Measurements from ENCODE around the gene ISCA1.

The ISCA1 gene

GRCh38 chr9:86285261-86285660 lies 2.9 kb upstream of the ISCA1 start:
- no peak for ATAC-seq
- DNase-seq = no peak

GRCh38 chr9:86282979-86283535 lies 719 bp upstream of the ISCA1 start:
- ATAC-seq (peak; percentile 58), DNase-seq (no peak)

- DNase-seq (no peak), ATAC-seq (peak; percentile 11)
Observed at GRCh38 chr9:86281593-86282076, 703 bp downstream of the ISCA1 start.

- ATAC-seq (no peak), DNase-seq (no peak)
Observed at GRCh38 chr9:86280580-86280979, 1.8 kb downstream of the ISCA1 start.

GRCh38 chr9:86279839-86280238 lies 2.5 kb downstream of the ISCA1 start:
- ATAC-seq (no peak), DNase-seq (no peak)

- ATAC-seq = no peak
- DNase-seq = no peak
Observed at GRCh38 chr9:86277072-86277471, 5.3 kb downstream of the ISCA1 start.

GRCh38 chr9:86275962-86276361 lies 6.4 kb downstream of the ISCA1 start:
- ATAC-seq (no peak), DNase-seq (no peak)

- DNase-seq (no peak), ATAC-seq (no peak)
Observed at GRCh38 chr9:86274821-86275643, 7.3 kb downstream of the ISCA1 start.

GRCh38 chr9:86272221-86272620 lies 10.1 kb downstream of the ISCA1 start:
- DNase-seq = no peak
- ATAC-seq = no peak

- ATAC-seq = no peak
Observed at GRCh38 chr9:86263876-86264275, 18.5 kb downstream of the ISCA1 start.

GRCh38 chr9:86262492-86262891 lies 19.8 kb downstream of the ISCA1 start:
- DNase-seq (no peak), ATAC-seq (no peak)

More at GRCh38 chr9:86263876-86264275, 18.5 kb downstream of the ISCA1 start:
- no peak for DNase-seq

GRCh38 chr9:86259557-86259956 lies 22.8 kb downstream of the ISCA1 start, which contains the start of gene C9orf153:
C9orf153 (minus strand) TSS chr9:86259657; CDS start chr9:86229603, 30,054 bp downstream.
- no peak for ATAC-seq
- no peak for DNase-seq

- ATAC-seq (no peak), DNase-seq (no peak)
Observed at GRCh38 chr9:86257391-86257790, 24.9 kb downstream of the ISCA1 start.

- ATAC-seq (no peak), DNase-seq (no peak)
Observed at GRCh38 chr9:86256653-86257052, 25.7 kb downstream of the ISCA1 start.

GRCh38 chr9:86253577-86253976 lies 28.8 kb downstream of the ISCA1 start:
- DNase-seq (no peak), ATAC-seq (no peak)

GRCh38 chr9:86252870-86253269 lies 29.5 kb downstream of the ISCA1 start:
- DNase-seq = no peak
- ATAC-seq = no peak

- DNase-seq (no peak), ATAC-seq (no peak)
Observed at GRCh38 chr9:86250123-86250522, 32.2 kb downstream of the ISCA1 start.

GRCh38 chr9:86248746-86249145 lies 33.6 kb downstream of the ISCA1 start:
- DNase-seq = no peak
- no peak for ATAC-seq

- DNase-seq (no peak), ATAC-seq (no peak)
Observed at GRCh38 chr9:86246752-86247161, 35.6 kb downstream of the ISCA1 start.

GRCh38 chr9:86242071-86242470 lies 40.3 kb downstream of the ISCA1 start:
- ATAC-seq (no peak), DNase-seq (no peak)

- ATAC-seq = peak; percentile 14
- no peak for DNase-seq
Observed at GRCh38 chr9:86241216-86241615, 41.1 kb downstream of the ISCA1 start.

- DNase-seq (no peak), ATAC-seq (no peak)
Observed at GRCh38 chr9:86238861-86239770, 43.2 kb downstream of the ISCA1 start.

- DNase-seq = no peak
- no peak for ATAC-seq
Observed at GRCh38 chr9:86230858-86231257, 51.5 kb downstream of the ISCA1 start.
